HT-29 (cell line): ENCODE measurements around the gene FBXO48. TPM values are rescaled to one million over a fixed set of nuclear protein-coding genes. Genes with fewer than 3 reads are reported as not detected.

ENCODE experiments used
- DNase-seq: peaks from one replicate; pipeline ENCODE4 v3.0.0-alpha.2; 2015; ENCODE audit warnings: low spot score
- total RNA-seq: library from RNA; depleted of rRNA; stranded (reverse); fragments of >200 nt; shearing (Covaris generic); gene quantifications from 2 replicates; pipeline ENCODE4 v1.2.3, GENCODE V29; 2014; rRNA removed

Gene FBXO48
- total RNA-seq, 1 experiment from 2014 or later = 0.05 TPM

GRCh38 chr2:68414876-68415275 lies 52.2 kb downstream of the FBXO48 start:
- DNase-seq = no peak

DNA sequence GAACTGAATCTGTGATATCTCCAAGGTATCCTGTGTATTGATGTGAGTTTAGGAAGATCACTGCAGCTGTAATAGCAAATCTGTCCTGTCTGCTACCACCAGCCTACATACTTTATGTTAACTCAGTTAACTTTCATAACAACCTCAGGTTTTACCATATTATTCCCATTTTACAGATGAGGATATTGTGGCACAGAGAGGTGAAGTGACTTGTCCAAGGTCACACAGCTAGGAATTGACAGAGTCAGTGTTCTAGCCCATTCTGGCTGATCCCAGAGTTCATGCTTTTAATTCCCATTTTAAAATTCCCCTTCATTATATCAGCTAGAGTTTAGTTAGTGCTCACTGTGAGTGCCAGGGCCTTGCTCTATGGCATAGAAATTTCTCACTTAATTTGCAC lies 52.6 kb downstream of the FBXO48 start:
- DNase-seq = no peak

DNA sequence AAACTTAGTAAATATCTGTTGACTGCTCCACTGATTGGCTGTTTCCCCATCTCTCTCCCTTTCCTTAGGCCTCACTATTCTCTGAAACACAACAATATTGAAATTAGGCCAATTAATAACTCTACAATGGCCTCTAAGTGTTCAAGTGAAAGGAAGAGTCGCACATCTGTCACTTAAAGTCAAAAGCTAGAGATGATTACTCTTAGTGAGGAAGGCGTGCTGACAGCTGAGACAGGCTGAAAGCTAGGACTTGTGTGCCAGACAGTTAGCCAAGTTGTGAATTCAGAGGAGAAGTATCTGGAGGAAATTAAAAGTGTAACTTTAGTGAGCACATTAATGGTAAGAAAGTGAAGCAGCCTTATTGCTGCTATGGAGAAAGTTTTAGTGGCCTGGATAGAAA lies 53.6 kb downstream of the FBXO48 start:
- no peak for DNase-seq

- no peak for DNase-seq
These were observed 54.8 kb downstream of the FBXO48 start for GRCh38 chr2:68412127-68412819.

DNA sequence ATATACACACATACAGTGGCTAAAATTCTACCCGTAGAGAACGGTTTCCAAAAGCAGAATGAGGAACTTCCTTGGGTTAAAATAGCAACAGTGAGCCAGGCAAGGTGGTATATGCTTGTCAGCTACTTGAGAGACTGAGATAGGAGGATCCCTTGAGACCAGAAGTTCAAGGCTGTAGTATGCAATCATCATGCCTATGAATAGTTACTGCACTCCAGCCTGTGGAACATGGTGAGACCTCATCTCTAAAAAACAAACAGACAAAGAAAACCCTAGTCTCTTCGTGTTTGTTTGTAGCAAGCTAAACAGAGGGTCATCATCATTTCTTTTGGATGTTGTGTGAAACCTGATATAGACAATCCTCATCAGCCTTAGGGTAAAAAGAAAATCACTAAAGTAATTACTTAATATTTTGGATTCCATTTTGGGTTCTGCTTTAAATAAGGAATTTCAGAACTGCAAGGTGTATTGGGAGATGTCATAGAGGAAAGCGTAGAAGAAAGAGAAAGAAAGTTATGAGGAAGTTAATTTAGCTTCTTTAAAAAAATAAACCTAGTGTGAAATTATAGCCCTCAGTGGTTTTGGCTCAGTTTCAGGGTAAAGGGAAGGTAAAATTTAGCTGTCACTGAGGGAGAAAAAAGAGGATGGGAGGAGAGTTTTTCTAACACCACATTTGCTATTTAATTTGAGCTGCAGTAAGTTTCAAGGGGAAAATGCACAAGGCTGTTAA lies 55.5 kb downstream of the FBXO48 start:
- no peak for DNase-seq

Other genes with a start within 250 kb of the FBXO48 start
- gene PPP3R1, start 214.8 kb downstream of the FBXO48 start, total RNA-seq = 6.4 and 8.9 TPM in 2 replicates
- not detected in 2 replicates for gene CNRIP1, start 147.3 kb downstream of the FBXO48 start, total RNA-seq
- gene PLEK, start 102.0 kb downstream of the FBXO48 start, total RNA-seq = not detected in 2 replicates
- gene APLF, start 291 bp upstream of the FBXO48 start, total RNA-seq = 0.05 TPM in 1 of 2 replicates, not detected in the other
- gene PROKR1, start 176.3 kb upstream of the FBXO48 start, total RNA-seq = not detected in 2 replicates